AG04449 (cell line): ENCODE measurements around the gene PSTK.

Source experiments
- CTCF ChIA-PET: fragments of 350-600 bp; formaldehyde crosslinking; extraction: SDS; loops from one replicate; lab custom pipeline; 2021; ENCODE audit warnings: antibody characterized with exemption; lab: Yijun Ruan, JAX
- POLR2A ChIA-PET: fragments of 400-600, 350-600 bp; formaldehyde crosslinking; extraction: SDS; loops from one replicate; lab custom pipeline; 2020; ENCODE audit warnings: antibody characterized with exemption, inconsistent platforms; lab: Yijun Ruan, JAX
- DNase-seq: peaks from one replicate; pipeline ENCODE4 v3.0.0-alpha.2; 2010; ENCODE audit warnings: low read depth, low spot score
- H3K4me3 ChIP-seq: 2 replicates; pipeline ENCODE4 v1.5.1; 2011; ENCODE audit warnings: low read depth, mild to moderate bottlenecking, control low read depth, low read length
- CTCF ChIP-seq: IDR thresholded peaks from one replicate; pipeline ENCODE4 v1.5.1; 2011; ENCODE audit warnings: mild to moderate bottlenecking, moderate library complexity, low read length, control low read depth, inconsistent platforms; ENCODE audit not compliant: insufficient read depth; ENCODE audit errors: missing control alignments

The PSTK gene

GRCh38 chr10:123034332-123034731 lies 54.1 kb downstream of the PSTK start:
- H3K4me3 ChIP-seq: no peak overlapping the region
- CTCF ChIA-PET: interaction anchor here (1.1 to 2.0 kb wide), 4 partner anchors 9 to 524 kb away, joined by 3 to 19 read pairs (median 5); no protein-coding TSS in a partner anchor
- TF ChIP-seq CTCF: no peak
- DNase-seq: no peak
- POLR2A ChIA-PET: no interaction called here

- no peak for TF ChIP-seq CTCF
- POLR2A ChIA-PET: no interaction called here
- no peak overlapping the region for H3K4me3 ChIP-seq
- DNase-seq: no peak
- CTCF ChIA-PET: no interaction called here
These were observed 55.4 kb downstream of the PSTK start for GRCh38 chr10:123035467-123036086.

GRCh38 chr10:123038782-123039631 lies 58.8 kb downstream of the PSTK start:
- ChIA-PET CTCF (interaction anchor here (1.3 kb wide), 1 partner anchor 7 kb away, joined by 3 read pairs; no protein-coding TSS in a partner anchor), POLR2A (no interaction called here)
- DNase-seq: no peak
- no peak for TF ChIP-seq CTCF
- no peak overlapping the region for H3K4me3 ChIP-seq

GRCh38 chr10:123039632-123039930 lies 59.4 kb downstream of the PSTK start:
- DNase-seq: no peak
- ChIA-PET CTCF (interaction anchor here (1.4 to 9.5 kb wide), 3 partner anchors 13 to 518 kb away, joined by 3 to 73 read pairs (median 4); no protein-coding TSS in a partner anchor), POLR2A (no interaction called here)
- no peak overlapping the region for H3K4me3 ChIP-seq
- TF ChIP-seq CTCF: no peak
